Endothelial cell (in vitro differentiated cells): Measurements from ENCODE around the gene HTRA2. TPM values are rescaled to one million over a fixed set of nuclear protein-coding genes. Genes with fewer than 3 reads are reported as not detected.
"Not testable (repeated sequence)": the region's sequence is repeated elsewhere in the genome, so short reads cannot be mapped to it uniquely, and the experiment has no call there.

Experiments
- DNase-seq: peaks from one replicate; pipeline ENCODE4 v3.0.0; 2021; ENCODE audit warnings: low spot score
- H3K27ac Mint-ChIP-seq: one replicate; pipeline ENCODE4 v1.8.0; 2021; ENCODE audit warnings: mixed read lengths, inconsistent platforms; ENCODE audit not compliant: unreplicated experiment
- H3K27me3 Mint-ChIP-seq: one replicate; pipeline ENCODE4 v1.8.0; 2021; ENCODE audit warnings: mild to moderate bottlenecking, moderate library complexity, mixed read lengths, inconsistent platforms; ENCODE audit not compliant: unreplicated experiment
- H3K36me3 Mint-ChIP-seq: one replicate; pipeline ENCODE4 v1.8.0; 2021; ENCODE audit warnings: mild to moderate bottlenecking, low read depth, mixed read lengths, inconsistent platforms; ENCODE audit not compliant: unreplicated experiment
- H3K4me1 Mint-ChIP-seq: one replicate; pipeline ENCODE4 v1.8.0; 2021; ENCODE audit warnings: mild to moderate bottlenecking, mixed read lengths, inconsistent platforms; ENCODE audit not compliant: unreplicated experiment
- H3K4me3 Mint-ChIP-seq: one replicate; pipeline ENCODE4 v1.8.0; 2021; ENCODE audit warnings: mild to moderate bottlenecking, mixed read lengths, inconsistent platforms; ENCODE audit not compliant: unreplicated experiment
- H3K9me3 Mint-ChIP-seq: one replicate; pipeline ENCODE4 v1.8.0; 2021; ENCODE audit warnings: mixed read lengths, inconsistent platforms; ENCODE audit not compliant: unreplicated experiment
- CTCF ChIP-seq: fragments of 200-600 bp; sonication (generic); IDR thresholded peaks from one replicate; pipeline ENCODE4 v1.5.0; 2021; ENCODE audit warnings: antibody characterized with exemption; ENCODE audit not compliant: unreplicated experiment
- long read RNA-seq: library from polyadenylated mRNA; unstranded; transcript quantifications from one replicate; pipeline ENCODE4 v2.0.0, GENCODE V29; 2020; ENCODE audit not compliant: unreplicated experiment
- total RNA-seq: library from RNA; stranded (reverse); fragmentation: NEBNext Ultra II Directional; extraction: Animal tissue kit (Norgen Biotek cat#: 25700); gene quantifications from one replicate; pipeline ENCODE4 v1.2.1, GENCODE V29; 2021; ENCODE audit not compliant: unreplicated experiment

HTRA2 gene
- total RNA-seq: 44.3 TPM
- long read RNA-seq, transcript HTRA2-201 (8 exons, 2,370 nt): major isoform, 18 of 26 reads
- long read RNA-seq, partial matches to known transcripts: 1 of 26 reads
- long read RNA-seq, other reads (novel, unspliced or antisense): 5 of 26 reads

GRCh38 chr2:74529357-74530238 lies at the start of gene HTRA2, which contains the start of gene AUP1:
Gene HTRA2, plus strand, starts transcription at chr2:74529933. Its CDS starts 74 bp downstream, at chr2:74530007.
Gene AUP1, minus strand, starts transcription at chr2:74529706. Its CDS starts 77 bp downstream, at chr2:74529629.
- H3K27ac Mint-ChIP-seq: peak within 1 kb of the TSS; percentile 96
- H3K9me3 Mint-ChIP-seq: no peaks in the 10 kb centered on the region
- no peak for TF ChIP-seq CTCF
- peak within 1 kb of the TSS; percentile 98 for H3K4me3 Mint-ChIP-seq
- H3K4me1 Mint-ChIP-seq: peaks cover 26% of the 10 kb centered on the region
- peaks cover 12% of the 10 kb centered on the region for H3K27me3 Mint-ChIP-seq
- DNase-seq: peak; percentile 96
- H3K36me3 Mint-ChIP-seq: peaks cover 43% of the 10 kb centered on the region

- Mint-ChIP-seq H3K4me3 (peak overlapping the region; percentile 90), H3K4me1 (peaks cover 21% of the 10 kb centered on the region), H3K9me3 (no peaks in the 10 kb centered on the region), H3K27me3 (peaks cover 3% of the 10 kb centered on the region), H3K36me3 (peaks cover 10% of the 10 kb centered on the region), H3K27ac (no peak overlapping the region)
- no peak for TF ChIP-seq CTCF
- DNase-seq: no peak
Measured at GRCh38 chr2:74481431-74481830, 48.3 kb upstream of the HTRA2 start.

- Mint-ChIP-seq H3K27me3 (peaks cover 4% of the 10 kb centered on the region), H3K27ac (peak overlapping the region; percentile 94), H3K36me3 (peaks cover 5% of the 10 kb centered on the region), H3K4me3 (peak overlapping the region; percentile 98), H3K4me1 (peaks cover 20% of the 10 kb centered on the region), H3K9me3 (no peaks in the 10 kb centered on the region)
- peak; percentile 57 for DNase-seq
- no peak for TF ChIP-seq CTCF
Measured at GRCh38 chr2:74481961-74482800, 47.6 kb upstream of the HTRA2 start.

GRCh38 chr2:74482801-74483674 lies 46.7 kb upstream of the HTRA2 start, which contains the start of the genes CCDC142 and TTC31:
Gene CCDC142, minus strand, starts transcription at chr2:74482998. Its CDS starts 161 bp downstream, at chr2:74482837.
Gene TTC31, plus strand, starts transcription at chr2:74483081. Its CDS starts 15 bp downstream, at chr2:74483096.
- Mint-ChIP-seq H3K27ac (peak within 1 kb of the TSS; percentile 94), H3K4me3 (peak within 1 kb of the TSS; percentile 98)

GRCh38 chr2:74483675-74484164 lies 46.0 kb upstream of the HTRA2 start:
- H3K4me3 Mint-ChIP-seq: peak overlapping the region; percentile 98
- not testable (repeated sequence) for DNase-seq, H3K9me3 Mint-ChIP-seq, H3K27me3 Mint-ChIP-seq, H3K36me3 Mint-ChIP-seq
- peaks cover 15% of the 10 kb centered on the region for H3K4me1 Mint-ChIP-seq
- H3K27ac Mint-ChIP-seq: peak overlapping the region; percentile 94

More at GRCh38 chr2:74482801-74483674, 46.7 kb upstream of the HTRA2 start, which contains the start of the genes CCDC142 and TTC31:
- peak; percentile 93 for DNase-seq
- Mint-ChIP-seq H3K9me3 (no peaks in the 10 kb centered on the region), H3K27me3 (peaks cover 4% of the 10 kb centered on the region), H3K4me1 (peaks cover 15% of the 10 kb centered on the region), H3K36me3 (no peaks in the 10 kb centered on the region)
- peak; percentile 48 for TF ChIP-seq CTCF
